Glutamatergic neuron (in vitro differentiated cells): ENCODE results near the gene DNAI1. TPM values are rescaled to one million over a fixed set of nuclear protein-coding genes. Genes with fewer than 3 reads are reported as not detected.
A peak's percentile ranks its signal among the peaks of the same experiment; 100 is the strongest.

Source experiments
- DNase-seq: peaks from one replicate; pipeline ENCODE4 v3.0.0; 2022
- H3K27ac Mint-ChIP-seq: one replicate; pipeline ENCODE4 v1.8.0; 2020; ENCODE audit warnings: mild to moderate bottlenecking, mixed read lengths, inconsistent platforms; ENCODE audit not compliant: unreplicated experiment
- H3K27me3 Mint-ChIP-seq: one replicate; pipeline ENCODE4 v1.8.0; 2020; ENCODE audit warnings: mild to moderate bottlenecking, moderate library complexity, mixed read lengths, inconsistent platforms; ENCODE audit not compliant: unreplicated experiment
- H3K36me3 Mint-ChIP-seq: one replicate; pipeline ENCODE4 v1.8.0; 2020; ENCODE audit warnings: mild to moderate bottlenecking, mixed read lengths, inconsistent platforms; ENCODE audit not compliant: unreplicated experiment
- H3K4me1 Mint-ChIP-seq: one replicate; pipeline ENCODE4 v1.8.0; 2020; ENCODE audit warnings: mild to moderate bottlenecking, low read depth, mixed read lengths, inconsistent platforms; ENCODE audit not compliant: unreplicated experiment
- H3K4me3 Mint-ChIP-seq: one replicate; pipeline ENCODE4 v1.8.0; 2020; ENCODE audit warnings: mild to moderate bottlenecking, mixed read lengths, inconsistent platforms; ENCODE audit not compliant: unreplicated experiment
- H3K9me3 Mint-ChIP-seq: one replicate; pipeline ENCODE4 v1.8.0; 2020; ENCODE audit warnings: mild to moderate bottlenecking, moderate library complexity, mixed read lengths, inconsistent platforms; ENCODE audit not compliant: unreplicated experiment
- CTCF ChIP-seq: fragments of 200-600 bp; sonication (generic); IDR thresholded peaks from one replicate; pipeline ENCODE4 v1.5.0; 2021; ENCODE audit not compliant: partially characterized antibody, unreplicated experiment
- total RNA-seq: library from RNA; stranded (reverse); fragmentation: NEBNext Ultra II Directional; extraction: Animal tissue kit (Norgen Biotek cat#: 25700); gene quantifications from one replicate; pipeline ENCODE4 v1.2.1, GENCODE V29; 2021; ENCODE audit not compliant: unreplicated experiment

DNAI1 gene
- total RNA-seq, 1 donor from 2014 or later = 1.2 TPM

- TF ChIP-seq CTCF = no peak
- Mint-ChIP-seq H3K27me3 (peaks cover 1% of the 10 kb centered on the region), H3K9me3 (no peaks in the 10 kb centered on the region), H3K4me3 (no peak overlapping the region), H3K36me3 (no peaks in the 10 kb centered on the region), H3K4me1 (peaks cover 7% of the 10 kb centered on the region), H3K27ac (no peak overlapping the region)
- no peak for DNase-seq
Measured at GRCh38 chr9:34485822-34486221, 27.2 kb downstream of the DNAI1 start.

DNA sequence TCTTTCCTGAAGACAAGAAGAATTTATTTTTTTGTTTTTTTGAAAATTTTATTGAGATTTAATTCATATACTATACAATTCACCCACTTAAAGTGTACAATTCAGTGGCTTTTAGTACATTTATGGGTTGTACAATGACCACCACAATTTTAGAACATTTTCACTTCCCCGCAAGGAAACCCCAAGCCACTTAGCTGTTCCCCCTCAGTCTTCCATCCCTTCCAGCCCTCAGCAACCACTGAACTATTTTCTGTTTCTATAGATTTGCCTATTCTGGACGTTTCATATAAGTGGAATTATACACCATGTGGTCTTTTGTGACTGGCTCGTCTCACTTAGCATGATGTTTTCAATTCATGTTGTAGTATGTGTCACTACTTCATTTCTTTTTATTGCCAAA, 28.0 kb downstream of the DNAI1 start:
- no peak for TF ChIP-seq CTCF
- H3K36me3 Mint-ChIP-seq = no peaks in the 10 kb centered on the region

DNA sequence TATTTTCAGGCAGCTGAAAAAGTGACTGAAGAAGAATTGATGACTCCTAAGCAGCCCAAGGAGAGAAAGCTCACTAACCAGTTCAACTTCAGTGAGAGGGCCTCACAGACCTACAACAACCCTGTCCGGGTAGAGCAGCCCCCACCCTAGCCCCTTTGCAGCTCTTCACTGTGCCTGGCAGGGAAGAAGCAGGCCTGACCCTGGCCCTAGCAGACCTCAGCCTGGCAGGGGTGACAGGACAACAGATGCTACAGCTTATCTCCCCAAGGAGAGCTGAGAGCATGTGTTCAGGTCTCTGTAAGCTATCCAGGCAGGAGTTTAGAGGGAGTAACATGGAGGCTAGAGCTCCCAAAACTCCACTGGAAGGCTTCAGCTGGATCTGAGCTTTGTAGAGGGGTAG, 31.8 kb downstream of the DNAI1 start:
- Mint-ChIP-seq H3K36me3 (no peaks in the 10 kb centered on the region), H3K9me3 (peaks cover 3% of the 10 kb centered on the region), H3K27ac (peak overlapping the region; percentile 31), H3K4me1 (peaks cover 16% of the 10 kb centered on the region), H3K27me3 (peaks cover 4% of the 10 kb centered on the region), H3K4me3 (no peak overlapping the region)
- TF ChIP-seq CTCF = no peak
- DNase-seq = no peak

More for the DNA sequence above, 28.0 kb downstream of the DNAI1 start:
- Mint-ChIP-seq H3K27me3 (no peaks in the 10 kb centered on the region), H3K4me1 (peaks cover 11% of the 10 kb centered on the region), H3K27ac (no peak overlapping the region), H3K9me3 (no peaks in the 10 kb centered on the region), H3K4me3 (no peak overlapping the region)
- no peak for DNase-seq

DNA sequence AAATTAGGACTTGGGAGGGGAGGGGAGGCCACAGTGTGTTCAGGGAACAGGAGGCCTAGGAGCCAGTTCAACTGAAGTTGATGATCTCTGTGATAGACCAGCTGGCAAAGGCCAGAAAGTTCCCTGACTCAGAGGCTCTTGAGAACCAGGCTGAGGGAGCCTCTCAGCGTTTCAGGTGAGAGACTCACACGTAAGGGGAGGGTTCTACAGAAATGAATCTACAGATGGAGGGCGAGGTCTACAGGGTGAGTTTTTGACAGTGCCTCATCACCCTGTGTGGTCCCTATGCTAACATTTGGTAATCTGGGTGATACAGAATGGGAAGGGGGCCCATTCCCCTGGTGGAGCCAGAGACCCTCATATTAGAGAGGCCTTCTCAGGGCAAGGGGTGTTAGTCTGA, 32.2 kb downstream of the DNAI1 start:
- peaks cover 16% of the 10 kb centered on the region for H3K4me1 Mint-ChIP-seq
- no peaks in the 10 kb centered on the region for H3K36me3 Mint-ChIP-seq
- peaks cover 4% of the 10 kb centered on the region for H3K27me3 Mint-ChIP-seq
- peak overlapping the region; percentile 31 for H3K27ac Mint-ChIP-seq
- H3K4me3 Mint-ChIP-seq = no peak overlapping the region
- no peak for DNase-seq
- peaks cover 3% of the 10 kb centered on the region for H3K9me3 Mint-ChIP-seq
- no peak for TF ChIP-seq CTCF

DNA sequence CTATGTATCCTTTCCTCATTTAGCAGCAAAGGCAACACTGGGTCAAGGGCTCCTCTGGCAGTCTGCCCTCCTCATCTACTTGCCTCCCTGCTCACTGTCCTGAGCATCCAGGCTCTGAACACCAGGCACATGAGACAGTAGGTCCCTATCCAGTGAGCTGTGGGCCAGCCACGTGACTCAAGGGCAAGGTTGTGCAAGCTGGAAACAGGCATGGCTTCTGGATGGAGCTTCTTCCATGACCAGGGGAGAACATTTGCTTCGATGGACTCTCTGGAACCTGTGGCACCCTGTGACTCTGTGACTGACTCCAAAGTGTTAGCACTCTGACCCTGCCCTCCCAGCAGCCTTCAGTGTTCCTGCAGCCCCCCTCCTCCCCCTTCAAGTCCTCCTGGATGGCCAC, 33.0 kb downstream of the DNAI1 start:
- TF ChIP-seq CTCF = no peak
- Mint-ChIP-seq H3K27me3 (peaks cover 4% of the 10 kb centered on the region), H3K27ac (no peak overlapping the region), H3K9me3 (peaks cover 3% of the 10 kb centered on the region), H3K4me1 (peaks cover 21% of the 10 kb centered on the region), H3K36me3 (no peaks in the 10 kb centered on the region), H3K4me3 (peak overlapping the region; percentile 38)
- no peak for DNase-seq
